Activated T-helper 17 cell treated with anti-CD3 and anti-CD28 coated beads, Interleukin-2, amount 50 U/mL, for 72 hours (primary cell): Measurements from ENCODE around the gene TUBB2B. TPM values are rescaled to one million over a fixed set of nuclear protein-coding genes. Genes with fewer than 3 reads are reported as not detected.
"Not testable (repeated sequence)": the region's sequence is repeated elsewhere in the genome, so short reads cannot be mapped to it uniquely, and the experiment has no call there.

Experiments
- ATAC-seq: fragments of 150-1000 bp; cut with Tn5 transposase; replicated peaks from 2 replicates; pipeline ENCODE4 v1.10.0; 2021; ENCODE audit warnings: mild to moderate bottlenecking, moderate library complexity
- H3K27ac Mint-ChIP-seq: one replicate; pipeline ENCODE4 v1.8.0; 2022; ENCODE audit warnings: mixed read lengths
- H3K27me3 Mint-ChIP-seq: one replicate; pipeline ENCODE4 v1.8.0; 2022; ENCODE audit warnings: mixed read lengths
- H3K36me3 Mint-ChIP-seq: one replicate; pipeline ENCODE4 v1.8.0; 2022; ENCODE audit warnings: low read depth, mild to moderate bottlenecking, mixed read lengths
- H3K4me1 Mint-ChIP-seq: one replicate; pipeline ENCODE4 v1.8.0; 2022; ENCODE audit warnings: mixed read lengths
- H3K4me3 Mint-ChIP-seq: one replicate; pipeline ENCODE4 v1.8.0; 2022; ENCODE audit warnings: mild to moderate bottlenecking, mixed read lengths
- H3K9me3 Mint-ChIP-seq: one replicate; pipeline ENCODE4 v1.8.0; 2022; ENCODE audit warnings: mixed read lengths
- total RNA-seq, 2 donors: library from RNA; stranded (reverse); gene quantifications; one replicate each; pipeline ENCODE4 v1.2.3, GENCODE V29; 2022

The TUBB2B gene
- total RNA-seq, 2 donors from 2014 or later = 0.35 TPM; not detected in 1

DNA sequence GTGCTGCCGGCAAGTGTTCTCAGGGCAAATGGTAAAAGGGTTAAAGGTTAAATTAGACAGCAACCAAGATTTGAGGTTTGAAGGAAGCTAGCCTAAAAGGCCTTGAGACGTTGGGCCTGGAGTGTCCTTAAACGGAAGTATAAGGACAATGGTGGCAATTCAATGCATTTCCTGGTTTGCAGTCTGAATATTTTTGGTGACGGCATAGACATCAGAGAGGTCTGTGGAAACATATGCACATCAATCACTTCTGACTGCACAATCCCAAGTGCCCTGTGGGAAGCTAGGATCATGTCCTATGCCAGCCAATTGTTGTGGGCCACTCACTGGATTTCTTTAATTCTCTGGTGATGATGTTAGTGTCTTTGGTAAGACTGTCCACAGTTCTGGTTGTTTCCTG lies 44.4 kb downstream of the TUBB2B start:
- Mint-ChIP-seq H3K4me1 (no peaks in the 10 kb centered on the region), H3K27me3 (peaks cover 12% of the 10 kb centered on the region), H3K27ac (no peak overlapping the region), H3K36me3 (no peaks in the 10 kb centered on the region), H3K9me3 (no peaks in the 10 kb centered on the region), H3K4me3 (no peak overlapping the region)
- no peak for ATAC-seq

DNA sequence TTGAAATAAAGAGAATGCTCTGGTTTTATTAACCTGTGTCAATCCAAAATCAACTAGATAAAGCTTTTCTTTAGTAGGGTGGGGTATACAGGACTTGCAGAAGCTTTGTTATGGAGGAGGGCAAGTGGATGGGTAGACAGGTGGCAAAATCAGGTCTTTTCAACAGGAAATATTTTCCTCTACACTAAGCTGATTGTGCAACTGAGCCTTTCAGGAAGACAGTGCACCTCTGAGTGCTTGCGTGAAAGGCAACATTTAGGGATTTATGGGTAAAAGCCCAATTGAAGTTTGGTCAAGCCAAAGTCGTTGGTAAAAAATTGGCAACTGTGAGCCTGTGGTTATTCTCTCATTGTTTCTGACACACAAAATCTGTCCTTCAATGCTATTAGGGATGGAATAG lies 46.3 kb downstream of the TUBB2B start:
- Mint-ChIP-seq H3K4me1 (no peaks in the 10 kb centered on the region), H3K9me3 (no peaks in the 10 kb centered on the region), H3K27me3 (peaks cover 8% of the 10 kb centered on the region), H3K27ac (no peak overlapping the region), H3K4me3 (no peak overlapping the region), H3K36me3 (no peaks in the 10 kb centered on the region)
- ATAC-seq = no peak

GRCh38 chr6:3179945-3180344 lies 47.5 kb downstream of the TUBB2B start:
- not testable (repeated sequence) for H3K9me3 Mint-ChIP-seq, H3K36me3 Mint-ChIP-seq, H3K27ac Mint-ChIP-seq, H3K27me3 Mint-ChIP-seq, H3K4me1 Mint-ChIP-seq
- H3K4me3 Mint-ChIP-seq = peak overlapping the region; percentile 34
- peak; percentile 21 for ATAC-seq

GRCh38 chr6:3178666-3179065 lies 48.8 kb downstream of the TUBB2B start:
- H3K9me3 Mint-ChIP-seq, H3K4me3 Mint-ChIP-seq, H3K27me3 Mint-ChIP-seq, H3K4me1 Mint-ChIP-seq, H3K27ac Mint-ChIP-seq, ATAC-seq, H3K36me3 Mint-ChIP-seq: not testable (repeated sequence)

- Mint-ChIP-seq H3K9me3 (no peaks in the 10 kb centered on the region), H3K27me3 (peaks cover 3% of the 10 kb centered on the region), H3K27ac (no peak overlapping the region), H3K4me1 (no peaks in the 10 kb centered on the region), H3K36me3 (no peaks in the 10 kb centered on the region), H3K4me3 (no peak overlapping the region)
- ATAC-seq = peak; percentile 94
These were observed 50.7 kb downstream of the TUBB2B start for GRCh38 chr6:3176562-3177355.

GRCh38 chr6:3175715-3176402 lies 51.6 kb downstream of the TUBB2B start:
- no peak overlapping the region for H3K27ac Mint-ChIP-seq
- H3K4me3 Mint-ChIP-seq = no peak overlapping the region
- no peaks in the 10 kb centered on the region for H3K9me3 Mint-ChIP-seq
- no peaks in the 10 kb centered on the region for H3K4me1 Mint-ChIP-seq
- no peak for ATAC-seq
- peaks cover 3% of the 10 kb centered on the region for H3K27me3 Mint-ChIP-seq
- no peaks in the 10 kb centered on the region for H3K36me3 Mint-ChIP-seq

Other genes starting within 250 kb of the TUBB2B start
- gene NQO2, start 227.8 kb downstream of the TUBB2B start, total RNA-seq = 10 to 100 TPM; 25.1 to 29.3 TPM
- gene RIPK1, start 159.2 kb downstream of the TUBB2B start, total RNA-seq = 10 to 100 TPM; 17.5 to 18.2 TPM
- 1 to 10 TPM; 9.1 to 9.2 TPM for gene BPHL, start 108.9 kb downstream of the TUBB2B start, total RNA-seq
- gene TUBB2A, start 70.1 kb downstream of the TUBB2B start, total RNA-seq = 1 to 10 TPM; 2.8 to 6.0 TPM
- 10 to 100 TPM; 17.0 to 24.7 TPM for gene PSMG4, start 31.3 kb upstream of the TUBB2B start, total RNA-seq
- gene SLC22A23, start 229.4 kb upstream of the TUBB2B start, total RNA-seq = under 1 TPM; 0.13 to 0.45 TPM